ELF-1 (cell line): ENCODE data around the gene TMCO2.

Experiments used
- DNase-seq: peaks from one replicate; pipeline ENCODE4 v3.0.0-alpha.2; 2016; ENCODE audit warnings: low read depth, low spot score

The TMCO2 gene

GRCh38 chr1:40257688-40258444 lies 10.1 kb downstream of the TMCO2 start, which contains the start of gene ZMPSTE24:
Gene ZMPSTE24 (plus strand): TSS chr1:40258236. CDS start chr1:40258272, 36 bp downstream.
- DNase-seq: peak; percentile 99

- DNase-seq: no peak
These were observed 10.7 kb downstream of the TMCO2 start for GRCh38 chr1:40258445-40258769.

GRCh38 chr1:40264354-40264781 lies 16.6 kb downstream of the TMCO2 start:
- no peak for DNase-seq

- no peak for DNase-seq
These were observed 17.6 kb downstream of the TMCO2 start for GRCh38 chr1:40265298-40265697.

- no peak for DNase-seq
These were observed 18.2 kb downstream of the TMCO2 start for GRCh38 chr1:40265919-40266318.

- DNase-seq: no peak
These were observed 19.2 kb downstream of the TMCO2 start for GRCh38 chr1:40266786-40267535.

- no peak for DNase-seq
These were observed 20.0 kb downstream of the TMCO2 start for GRCh38 chr1:40267767-40268187.

- no peak for DNase-seq
These were observed 20.5 kb downstream of the TMCO2 start for GRCh38 chr1:40268211-40268610.

- DNase-seq: no peak
These were observed 22.6 kb downstream of the TMCO2 start for GRCh38 chr1:40270152-40270834.

GRCh38 chr1:40272653-40273213 lies 25.0 kb downstream of the TMCO2 start:
- DNase-seq: no peak

GRCh38 chr1:40273547-40274166 lies 25.9 kb downstream of the TMCO2 start:
- no peak for DNase-seq

- no peak for DNase-seq
These were observed 26.6 kb downstream of the TMCO2 start for GRCh38 chr1:40274331-40274730.

GRCh38 chr1:40276122-40276521 lies 28.4 kb downstream of the TMCO2 start:
- no peak for DNase-seq

- DNase-seq: no peak
These were observed 34.1 kb downstream of the TMCO2 start for GRCh38 chr1:40281853-40282252.

GRCh38 chr1:40291293-40291692 lies 43.6 kb downstream of the TMCO2 start:
- DNase-seq: no peak

- DNase-seq: no peak
These were observed 51.9 kb downstream of the TMCO2 start for GRCh38 chr1:40299366-40300248.

GRCh38 chr1:40300249-40300567 lies 52.5 kb downstream of the TMCO2 start:
- DNase-seq: no peak

GRCh38 chr1:40300651-40301050 lies 52.9 kb downstream of the TMCO2 start:
- no peak for DNase-seq

- no peak for DNase-seq
These were observed 53.3 kb downstream of the TMCO2 start for GRCh38 chr1:40301066-40301465.
